Right kidney (tissue), 1 donor: ENCODE results near the gene KDM2B.
"Not testable (repeated sequence)": the region's sequence is repeated elsewhere in the genome, so short reads cannot be mapped to it uniquely, and the experiment has no call there.

Source experiments
- DNase-seq: peaks from one replicate; pipeline ENCODE4 v3.0.0-alpha.2; 2016

The KDM2B gene

GRCh38 chr12:121590476-121591143 lies 9.8 kb upstream of the KDM2B start:
- DNase-seq: peak; percentile 79

- DNase-seq: not testable (repeated sequence)
These were observed 4.1 kb upstream of the KDM2B start for GRCh38 chr12:121584885-121585284.

GRCh38 chr12:121583334-121583661 lies 2.5 kb upstream of the KDM2B start:
- DNase-seq: not testable (repeated sequence)

- peak; percentile 35 for DNase-seq
These were observed 1.9 kb upstream of the KDM2B start for GRCh38 chr12:121582583-121583333.

GRCh38 chr12:121581686-121582429 lies 1.0 kb upstream of the KDM2B start:
- DNase-seq: peak; percentile 54

- DNase-seq: peak; percentile 78
These were observed 598 bp downstream of the KDM2B start for GRCh38 chr12:121579981-121580868.

- DNase-seq: peak; percentile 78
These were observed 1.5 kb downstream of the KDM2B start for GRCh38 chr12:121579190-121579791.

- DNase-seq: peak; percentile 82
These were observed 2.3 kb downstream of the KDM2B start for GRCh38 chr12:121578230-121579189.

- peak; percentile 70 for DNase-seq
These were observed 3.2 kb downstream of the KDM2B start for GRCh38 chr12:121577443-121578180.

GRCh38 chr12:121576851-121577391 lies 3.9 kb downstream of the KDM2B start:
- DNase-seq: peak; percentile 47

GRCh38 chr12:121575952-121576625 lies 4.7 kb downstream of the KDM2B start:
- DNase-seq: no peak

GRCh38 chr12:121575051-121575450 lies 5.8 kb downstream of the KDM2B start:
- DNase-seq: no peak

- no peak for DNase-seq
These were observed 6.8 kb downstream of the KDM2B start for GRCh38 chr12:121574025-121574424.

GRCh38 chr12:121571920-121572319 lies 8.9 kb downstream of the KDM2B start:
- no peak for DNase-seq

- no peak for DNase-seq
These were observed 10.1 kb downstream of the KDM2B start for GRCh38 chr12:121570467-121571283.

GRCh38 chr12:121568971-121569751 lies 11.7 kb downstream of the KDM2B start:
- no peak for DNase-seq

- DNase-seq: no peak
These were observed 12.3 kb downstream of the KDM2B start for GRCh38 chr12:121568518-121568917.
